SK-N-SH (cell line): Measurements from ENCODE around the gene SYNPO2L. TPM values are rescaled to one million over a fixed set of nuclear protein-coding genes. Genes with fewer than 3 reads are reported as not detected.

Experiments
- CTCF ChIA-PET: fragments of 300-600, 350-600 bp; formaldehyde crosslinking; extraction: SDS; loops from one replicate; lab custom pipeline; 2021; lab: Yijun Ruan, JAX
- POLR2A ChIA-PET: fragments of 350-600 bp; sonication (Branson Sonifier 250); formaldehyde crosslinking; extraction: SDS; loops from one replicate; lab custom pipeline; 2020; ENCODE audit warnings: antibody characterized with exemption, inconsistent platforms; lab: Yijun Ruan, JAX
- DNase-seq: peaks from one replicate; pipeline ENCODE4 v3.0.0; 2012
- H2AFZ ChIP-seq: fragments of 200-600 bp; sonication (generic); 2 replicates; pipeline ENCODE4 v1.8.1; 2016; ENCODE audit warnings: antibody characterized with exemption, mild to moderate bottlenecking, low read depth
- H3F3A ChIP-seq: fragments of 200-600 bp; sonication (generic); replicated peaks from 2 replicates; pipeline ENCODE3; 2016; ENCODE audit warnings: antibody characterized with exemption, mild to moderate bottlenecking; ENCODE audit not compliant: insufficient read depth
- H3K27ac ChIP-seq, 2 experiments: fragments of 200-500 bp in 1 of 2; fragments of 200-600 bp in 1 of 2; sonication (Bioruptor generic) in 1 of 2; sonication (generic), shearing (Covaris generic) in 1 of 2; 2 replicates each; pipeline versions ENCODE4 v1.5.1 to v1.6.1; 2014 to 2016; ENCODE audit warnings: low read depth in 2 of 2, inconsistent platforms in 1 of 2, low read length in 1 of 2, mild to moderate bottlenecking in 1 of 2, mixed read lengths in 1 of 2
- H3K27me3 ChIP-seq: fragments of 200-600 bp; sonication (generic), shearing (Covaris generic); 2 replicates; pipeline ENCODE4 v1.6.1; 2016; ENCODE audit warnings: mixed run types; ENCODE audit not compliant: insufficient read depth
- H3K36me3 ChIP-seq, 2 experiments: fragments of 200-500 bp in 1 of 2; fragments of 200-600 bp in 1 of 2; sonication (Bioruptor generic) in 1 of 2; sonication (generic) in 1 of 2; replicated peaks in 1 of 2; 2 replicates each; pipeline versions ENCODE3 to v1.5.1; 2014 to 2016; ENCODE audit warnings: low read length in 1 of 2, mild to moderate bottlenecking in 1 of 2; ENCODE audit not compliant: insufficient read depth in 2 of 2, control insufficient read depth in 1 of 2
- H3K4me1 ChIP-seq, 2 experiments: fragments of 200-500 bp in 1 of 2; fragments of 200-600 bp in 1 of 2; sonication (Bioruptor generic) in 1 of 2; sonication (generic), shearing (Covaris generic) in 1 of 2; 2 replicates each; pipeline versions ENCODE4 v1.5.1 to v1.6.1; 2014 to 2016; ENCODE audit warnings: low read depth in 1 of 2, low read length in 1 of 2, mixed run types in 1 of 2; ENCODE audit not compliant: insufficient read depth in 2 of 2, control insufficient read depth in 1 of 2
- H3K4me2 ChIP-seq: fragments of 200-600 bp; sonication (generic), shearing (Covaris generic); 2 replicates; pipeline ENCODE4 v1.6.1; 2017; ENCODE audit warnings: mixed run types
- H3K4me3 ChIP-seq, 2 experiments: fragments of 200-500 bp in 1 of 2; fragments of 200-600 bp in 1 of 2; sonication (Bioruptor generic) in 1 of 2; sonication (generic), shearing (Covaris generic) in 1 of 2; 2 replicates each; pipeline versions ENCODE4 v1.5.1 to v1.8.1; 2014 to 2016; ENCODE audit warnings: low read depth in 2 of 2, inconsistent platforms in 1 of 2, low read length in 1 of 2, mild to moderate bottlenecking in 1 of 2, mixed read lengths in 1 of 2, moderate library complexity in 1 of 2
- H3K79me2 ChIP-seq: fragments of 200-600 bp; sonication (generic); 2 replicates; pipeline ENCODE4 v1.8.1; 2017; ENCODE audit warnings: mild to moderate bottlenecking; ENCODE audit not compliant: insufficient read depth
- H3K9ac ChIP-seq: fragments of 200-600 bp; sonication (generic); 2 replicates; pipeline ENCODE4 v1.6.1; 2017; ENCODE audit warnings: mixed run types
- H3K9me2 ChIP-seq: fragments of 200-600 bp; sonication (generic); 2 replicates; pipeline ENCODE4 v1.6.1; 2017; ENCODE audit warnings: mixed run types
- H3K9me3 ChIP-seq: fragments of 200-600 bp; sonication (generic); 2 replicates; pipeline ENCODE4 v1.6.1; 2017; ENCODE audit warnings: mixed run types, mild to moderate bottlenecking, moderate library complexity
- H4K20me1 ChIP-seq: fragments of 200-600 bp; sonication (generic); 2 replicates; pipeline ENCODE4 v1.6.1; 2017; ENCODE audit warnings: mild to moderate bottlenecking, mixed run types; ENCODE audit not compliant: insufficient read depth
- EP300 ChIP-seq, 2 experiments: IDR thresholded peaks; 2 replicates each; pipeline versions ENCODE4 v1.4.0 to v1.6.1; 2012; ENCODE audit warnings: borderline replicate concordance in 1 of 2, low read depth in 1 of 2, low read length in 1 of 2
- FOSL2 ChIP-seq: IDR thresholded peaks from 2 replicates; pipeline ENCODE4 v1.4.0; 2012; ENCODE audit warnings: low read depth, mild to moderate bottlenecking, moderate library complexity, borderline replicate concordance
- FOXJ3 ChIP-seq: sonication (generic); formaldehyde crosslinking; IDR thresholded peaks from 2 replicates; pipeline ENCODE4 v1.5.1; 2020; ENCODE audit warnings: mild to moderate bottlenecking, missing genetic modification reagents
- IRF3 ChIP-seq: fragments of 150-350 bp; IDR thresholded peaks from 2 replicates; pipeline ENCODE4 v1.6.1; 2016; ENCODE audit warnings: mild to moderate bottlenecking, low read depth, low read length
- MEF2A ChIP-seq: IDR thresholded peaks from 2 replicates; pipeline ENCODE4 v1.4.0; 2012; ENCODE audit warnings: low read depth, borderline replicate concordance
- RAD21 ChIP-seq: IDR thresholded peaks from 2 replicates; pipeline ENCODE4 v1.6.1; 2012; ENCODE audit warnings: mild to moderate bottlenecking, low read length
- WGBS: methylation state at CpG from one replicate; pipeline ENCODE4 v1.1.6; 2017; ENCODE audit warnings: low lambda C conversion rate; 5-methylcytosine and 5-hydroxymethylcytosine counted together
- polyA plus RNA-seq, 3 experiments: library from polyadenylated mRNA; depleted of rRNA; stranded (reverse); fragments of >200 nt; gene quantifications; 2 replicates each; pipeline ENCODE4 v1.2.3, GENCODE V29; 2012
- TF ChIP-seq, protein P1 (sequence below): fragments of 150-350 bp; IDR thresholded peaks from 2 replicates; pipeline ENCODE4 v1.6.1; 2017; ENCODE audit warnings: antibody characterized with exemption, low read length, low read depth, borderline replicate concordance
- TF ChIP-seq, protein P2 (sequence below): IDR thresholded peaks from 2 replicates; pipeline ENCODE4; 2012

Gene SYNPO2L
- polyA plus RNA-seq, 1 of the 3 experiments (the other 2 are of a cell fraction): 0.05 TPM

GRCh38 chr10:73649876-73650536 lies 5.8 kb downstream of the SYNPO2L start (continued):
- TF ChIP-seq IRF3: no peak
- no peak for TF ChIP-seq MEF2A
- TF ChIP-seq FOXJ3 (CRISPR knock-in tag): no peak
- TF ChIP-seq RAD21: no peak
- TF ChIP-seq FOSL2: no peak
- TF ChIP-seq, all 33 proteins: peak for 0

GRCh38 chr10:73648975-73649829 lies 6.6 kb downstream of the SYNPO2L start:
- no peaks in the 10 kb centered on the region for H3K27me3 ChIP-seq
- no peak for DNase-seq
- H3F3A ChIP-seq: peaks cover 4% of the 10 kb centered on the region
- ChIA-PET CTCF (interaction anchor here (1.2 to 17.2 kb wide), 2 partner anchors 16 to 120 kb away, joined by 3 to 216 read pairs; no protein-coding TSS in a partner anchor), POLR2A (interaction anchor here (1.3 to 1.4 kb wide), 2 partner anchors 95 to 397 kb away, joined by 4 to 8 read pairs; partner anchors contain the start of genes MRPS16 and SEC24C)
- H3K4me2 ChIP-seq: peak overlapping the region; percentile 85; the same call in 1 of the 2 replicates
- 71% methylated on average over 4 of the region's 4 CpGs for WGBS
- H4K20me1 ChIP-seq: no peaks in the 10 kb centered on the region
- no peak overlapping the region for H3K27ac ChIP-seq
- H3K9ac ChIP-seq: no peak overlapping the region
- H3K4me1 ChIP-seq: peaks cover 4 to 16% of the 10 kb centered on the region in 2 experiments; a peak in 1 of 4 replicates
- no peaks in the 10 kb centered on the region for H3K79me2 ChIP-seq
- TF ChIP-seq, protein P1, sequence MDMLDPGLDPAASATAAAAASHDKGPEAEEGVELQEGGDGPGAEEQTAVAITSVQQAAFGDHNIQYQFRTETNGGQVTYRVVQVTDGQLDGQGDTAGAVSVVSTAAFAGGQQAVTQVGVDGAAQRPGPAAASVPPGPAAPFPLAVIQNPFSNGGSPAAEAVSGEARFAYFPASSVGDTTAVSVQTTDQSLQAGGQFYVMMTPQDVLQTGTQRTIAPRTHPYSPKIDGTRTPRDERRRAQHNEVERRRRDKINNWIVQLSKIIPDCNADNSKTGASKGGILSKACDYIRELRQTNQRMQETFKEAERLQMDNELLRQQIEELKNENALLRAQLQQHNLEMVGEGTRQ: no peak
- no peak for TF ChIP-seq EP300 (IDR thresholded peaks at IDR 0.05; ENCODE audit: borderline replicate concordance in 1 of 2, low read depth in 1 of 2, low read length in 1 of 2)
- TF ChIP-seq, protein P2, sequence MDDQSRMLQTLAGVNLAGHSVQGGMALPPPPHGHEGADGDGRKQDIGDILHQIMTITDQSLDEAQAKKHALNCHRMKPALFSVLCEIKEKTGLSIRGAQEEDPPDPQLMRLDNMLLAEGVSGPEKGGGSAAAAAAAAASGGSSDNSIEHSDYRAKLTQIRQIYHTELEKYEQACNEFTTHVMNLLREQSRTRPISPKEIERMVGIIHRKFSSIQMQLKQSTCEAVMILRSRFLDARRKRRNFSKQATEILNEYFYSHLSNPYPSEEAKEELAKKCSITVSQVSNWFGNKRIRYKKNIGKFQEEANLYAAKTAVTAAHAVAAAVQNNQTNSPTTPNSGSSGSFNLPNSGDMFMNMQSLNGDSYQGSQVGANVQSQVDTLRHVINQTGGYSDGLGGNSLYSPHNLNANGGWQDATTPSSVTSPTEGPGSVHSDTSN: peak; percentile 29; the same call in 1 of the 2 replicates
- H3K9me3 ChIP-seq: no peaks in the 10 kb centered on the region
- no peak overlapping the region for H2AFZ ChIP-seq
- no peaks in the 10 kb centered on the region for H3K36me3 ChIP-seq
- no peaks in the 10 kb centered on the region for H3K9me2 ChIP-seq
- 0 out of 4 replicates have a peak overlapping the region, but pooled peaks of 1 of the 2 experiments have one; percentile 79 for H3K4me3 ChIP-seq
